HepG2 (cell line): ENCODE results near the gene ATAD1. TPM values are rescaled to one million over a fixed set of nuclear protein-coding genes. Genes with fewer than 3 reads are reported as not detected.

Experiments used
- ARNT2 ChIP-seq: sonication (generic); formaldehyde crosslinking; IDR thresholded peaks from 2 replicates; pipeline ENCODE4 v1.8.0; 2022; ENCODE audit warnings: mild to moderate bottlenecking, low read depth, missing genetic modification reagents, moderate library complexity
- BCL6 ChIP-seq: IDR thresholded peaks from 2 replicates; pipeline ENCODE4 v1.6.1; 2016; ENCODE audit warnings: missing genetic modification reagents, missing compliant biosample characterization
- LCORL ChIP-seq, 2 experiments: fragments of 450-650 bp in 1 of 2; sonication (generic) in 1 of 2; formaldehyde crosslinking in 1 of 2; IDR thresholded peaks; 2 replicates each; pipeline versions ENCODE4 v1.5.0 to v1.6.1; 2017 to 2020; ENCODE audit warnings: antibody characterized with exemption in 1 of 2, missing genetic modification reagents in 1 of 2
- NBN ChIP-seq: fragments of 450-650 bp; conservative IDR thresholded peaks from 2 replicates; pipeline ENCODE4 v1.6.1; 2017
- SMAD1 ChIP-seq: sonication (generic); formaldehyde crosslinking; IDR thresholded peaks from 2 replicates; pipeline ENCODE4 v1.4.0; 2020; ENCODE audit warnings: missing genetic modification reagents, low read depth, mild to moderate bottlenecking, borderline replicate concordance
- TCF7L2 ChIP-seq: IDR thresholded peaks from 2 replicates; pipeline ENCODE4 v1.6.1; 2011; ENCODE audit warnings: mild to moderate bottlenecking, low read depth, low read length, moderate library complexity
- TEAD2 ChIP-seq: sonication (generic); formaldehyde crosslinking; IDR thresholded peaks from 2 replicates; pipeline ENCODE4 v1.9.0; 2021; ENCODE audit warnings: missing genetic modification reagents
- ZMYM4 ChIP-seq: sonication (generic); formaldehyde crosslinking; IDR thresholded peaks from 2 replicates; pipeline ENCODE4 v1.8.1; 2023; ENCODE audit warnings: mild to moderate bottlenecking, missing genetic modification reagents
- ZNF781 ChIP-seq: sonication (generic); formaldehyde crosslinking; IDR thresholded peaks from 2 replicates; pipeline ENCODE4 v1.5.1; 2020; ENCODE audit warnings: borderline replicate concordance, mild to moderate bottlenecking, missing genetic modification reagents; ENCODE audit errors: not compliant biosample characterization
- polyA plus RNA-seq, 8 experiments: library from polyadenylated mRNA; depleted of rRNA in 3 of 8; stranded (reverse) in 7 of 8; unstranded in 1 of 8; fragments of >200 nt; fragmentation: Illumina TruSeq in 4 of 8; extraction: Trizol in 4 of 8; gene quantifications; 2 replicates each; pipeline versions ENCODE4 v1.2.1 to v1.2.3, GENCODE V29; 2011 to 2016; ENCODE audit warnings: low read depth in 4 of 8, missing spikeins in 1 of 8, mixed read lengths in 1 of 8; ENCODE audit not compliant: insufficient read depth in 1 of 8
- total RNA-seq, 5 experiments: library from RNA; depleted of rRNA; stranded (reverse); fragments of >200 nt; fragmentation: Illumina TruSeq; extraction: Trizol; gene quantifications; 2 replicates each; pipeline ENCODE4 v1.2.3, GENCODE V29; 2016; ENCODE audit warnings: low read depth in 1 of 5
- TF ChIP-seq, protein P1 (sequence below): sonication (generic); formaldehyde crosslinking; IDR thresholded peaks from 2 replicates; pipeline ENCODE4; 2020; ENCODE audit warnings: missing genetic modification reagents, mild to moderate bottlenecking, borderline replicate concordance
- TF ChIP-seq, protein P2 (sequence below): sonication (generic); formaldehyde crosslinking; conservative IDR thresholded peaks from 2 replicates; pipeline ENCODE4 v1.4.0; 2020; ENCODE audit warnings: missing genetic modification reagents
- TF ChIP-seq, protein P3 (sequence below): IDR thresholded peaks from 2 replicates; pipeline ENCODE4 v1.6.1; 2016
- TF ChIP-seq, protein P4 (sequence below): sonication (generic); formaldehyde crosslinking; conservative IDR thresholded peaks from 2 replicates; pipeline ENCODE4 v1.8.0; 2022; ENCODE audit warnings: low read depth, missing genetic modification reagents
- TF ChIP-seq, protein P5 (sequence below): IDR thresholded peaks from 2 replicates; pipeline ENCODE4 v1.6.1; 2016; ENCODE audit warnings: mild to moderate bottlenecking, missing biosample characterization, missing genetic modification reagents
- TF ChIP-seq, protein P6 (sequence below): sonication (generic); formaldehyde crosslinking; IDR thresholded peaks from 2 replicates; pipeline ENCODE4 v1.4.0; 2020; ENCODE audit warnings: missing genetic modification reagents, borderline replicate concordance
- TF ChIP-seq, protein P7 (sequence below): sonication (generic); formaldehyde crosslinking; conservative IDR thresholded peaks from 2 replicates; pipeline ENCODE4 v1.4.0; 2020; ENCODE audit warnings: missing genetic modification reagents

The ATAD1 gene
- total and polyA plus RNA-seq, 2 of the 13 experiments (the other 11 are each of a cell fraction or from before 2014, with no cell fraction given), result 14.9 to 28.2 TPM

DNA sequence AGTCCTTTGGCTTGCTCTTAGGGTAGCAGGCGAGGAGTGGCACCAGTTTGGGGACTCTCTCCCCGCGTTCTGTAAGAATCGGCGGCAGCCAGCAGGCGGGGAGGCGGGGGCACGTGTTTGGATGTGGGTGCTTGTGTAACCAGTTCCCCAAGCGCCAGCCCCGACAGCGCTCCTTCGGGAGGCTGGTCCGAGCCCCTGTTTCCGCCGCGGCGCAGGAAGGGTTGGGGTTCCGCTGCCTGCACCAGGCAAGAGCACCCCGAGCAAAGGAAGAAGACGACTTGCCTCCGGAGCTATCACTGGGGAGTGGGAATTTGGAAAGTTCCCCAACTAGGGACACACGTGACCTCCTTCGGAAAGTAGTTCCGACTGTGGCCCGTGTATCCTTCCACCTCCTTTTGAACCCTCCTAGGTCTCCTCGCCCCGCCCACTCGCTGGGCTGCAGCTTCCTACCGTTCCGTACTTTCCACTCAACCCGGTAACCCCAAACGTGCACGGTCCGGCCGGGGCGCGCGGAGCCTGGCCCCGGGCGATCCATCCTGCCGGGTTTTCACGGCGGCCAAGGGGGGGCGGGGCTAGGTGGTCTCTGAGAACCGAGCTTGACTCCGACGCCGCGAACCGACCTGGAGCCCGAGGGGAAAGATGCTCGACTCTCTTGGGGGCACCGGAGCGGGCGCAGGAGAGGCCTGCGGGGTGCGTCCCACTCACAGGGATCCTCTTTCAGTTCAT, 44.1 kb upstream of the ATAD1 start (continued):
- TF ChIP-seq, protein P1, sequence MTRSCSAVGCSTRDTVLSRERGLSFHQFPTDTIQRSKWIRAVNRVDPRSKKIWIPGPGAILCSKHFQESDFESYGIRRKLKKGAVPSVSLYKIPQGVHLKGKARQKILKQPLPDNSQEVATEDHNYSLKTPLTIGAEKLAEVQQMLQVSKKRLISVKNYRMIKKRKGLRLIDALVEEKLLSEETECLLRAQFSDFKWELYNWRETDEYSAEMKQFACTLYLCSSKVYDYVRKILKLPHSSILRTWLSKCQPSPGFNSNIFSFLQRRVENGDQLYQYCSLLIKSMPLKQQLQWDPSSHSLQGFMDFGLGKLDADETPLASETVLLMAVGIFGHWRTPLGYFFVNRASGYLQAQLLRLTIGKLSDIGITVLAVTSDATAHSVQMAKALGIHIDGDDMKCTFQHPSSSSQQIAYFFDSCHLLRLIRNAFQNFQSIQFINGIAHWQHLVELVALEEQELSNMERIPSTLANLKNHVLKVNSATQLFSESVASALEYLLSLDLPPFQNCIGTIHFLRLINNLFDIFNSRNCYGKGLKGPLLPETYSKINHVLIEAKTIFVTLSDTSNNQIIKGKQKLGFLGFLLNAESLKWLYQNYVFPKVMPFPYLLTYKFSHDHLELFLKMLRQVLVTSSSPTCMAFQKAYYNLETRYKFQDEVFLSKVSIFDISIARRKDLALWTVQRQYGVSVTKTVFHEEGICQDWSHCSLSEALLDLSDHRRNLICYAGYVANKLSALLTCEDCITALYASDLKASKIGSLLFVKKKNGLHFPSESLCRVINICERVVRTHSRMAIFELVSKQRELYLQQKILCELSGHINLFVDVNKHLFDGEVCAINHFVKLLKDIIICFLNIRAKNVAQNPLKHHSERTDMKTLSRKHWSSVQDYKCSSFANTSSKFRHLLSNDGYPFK, result peak; percentile 71; the same call in 1 of the 2 replicates
- TF ChIP-seq ZNF781 (CRISPR knock-in tag) (no peak), ARNT2 (CRISPR knock-in tag) (peak; percentile 59), SMAD1 (no peak), TCF7L2 (no peak), ZMYM4 (CRISPR knock-in tag) (peak; percentile 99), LCORL (IDR thresholded peaks at IDR 0.05) (peak; percentile 70; the same call in 1 of the 2 replicates), LCORL (CRISPR knock-in tag; IDR thresholded peaks at IDR 0.05) (peak; percentile 83), TEAD2 (0 out of 2 replicates have a peak, but pooled peaks have one; percentile 70), NBN (no peak), BCL6 (peak; percentile 67)
- TF ChIP-seq, protein P2, sequence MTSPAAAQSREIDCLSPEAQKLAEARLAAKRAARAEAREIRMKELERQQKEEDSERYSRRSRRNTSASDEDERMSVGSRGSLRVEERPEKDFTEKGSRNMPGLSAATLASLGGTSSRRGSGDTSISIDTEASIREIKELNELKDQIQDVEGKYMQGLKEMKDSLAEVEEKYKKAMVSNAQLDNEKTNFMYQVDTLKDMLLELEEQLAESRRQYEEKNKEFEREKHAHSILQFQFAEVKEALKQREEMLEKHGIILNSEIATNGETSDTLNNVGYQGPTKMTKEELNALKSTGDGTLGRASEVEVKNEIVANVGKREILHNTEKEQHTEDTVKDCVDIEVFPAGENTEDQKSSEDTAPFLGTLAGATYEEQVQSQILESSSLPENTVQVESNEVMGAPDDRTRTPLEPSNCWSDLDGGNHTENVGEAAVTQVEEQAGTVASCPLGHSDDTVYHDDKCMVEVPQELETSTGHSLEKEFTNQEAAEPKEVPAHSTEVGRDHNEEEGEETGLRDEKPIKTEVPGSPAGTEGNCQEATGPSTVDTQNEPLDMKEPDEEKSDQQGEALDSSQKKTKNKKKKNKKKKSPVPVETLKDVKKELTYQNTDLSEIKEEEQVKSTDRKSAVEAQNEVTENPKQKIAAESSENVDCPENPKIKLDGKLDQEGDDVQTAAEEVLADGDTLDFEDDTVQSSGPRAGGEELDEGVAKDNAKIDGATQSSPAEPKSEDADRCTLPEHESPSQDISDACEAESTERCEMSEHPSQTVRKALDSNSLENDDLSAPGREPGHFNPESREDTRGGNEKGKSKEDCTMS (CRISPR knock-in tag), result no peak; the same call in 1 of the 2 replicates
- TF ChIP-seq, protein P3, sequence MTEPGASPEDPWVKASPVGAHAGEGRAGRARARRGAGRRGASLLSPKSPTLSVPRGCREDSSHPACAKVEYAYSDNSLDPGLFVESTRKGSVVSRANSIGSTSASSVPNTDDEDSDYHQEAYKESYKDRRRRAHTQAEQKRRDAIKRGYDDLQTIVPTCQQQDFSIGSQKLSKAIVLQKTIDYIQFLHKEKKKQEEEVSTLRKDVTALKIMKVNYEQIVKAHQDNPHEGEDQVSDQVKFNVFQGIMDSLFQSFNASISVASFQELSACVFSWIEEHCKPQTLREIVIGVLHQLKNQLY (CRISPR knock-in tag), result no peak; the same call in 1 of the 2 replicates
- TF ChIP-seq, protein P4, sequence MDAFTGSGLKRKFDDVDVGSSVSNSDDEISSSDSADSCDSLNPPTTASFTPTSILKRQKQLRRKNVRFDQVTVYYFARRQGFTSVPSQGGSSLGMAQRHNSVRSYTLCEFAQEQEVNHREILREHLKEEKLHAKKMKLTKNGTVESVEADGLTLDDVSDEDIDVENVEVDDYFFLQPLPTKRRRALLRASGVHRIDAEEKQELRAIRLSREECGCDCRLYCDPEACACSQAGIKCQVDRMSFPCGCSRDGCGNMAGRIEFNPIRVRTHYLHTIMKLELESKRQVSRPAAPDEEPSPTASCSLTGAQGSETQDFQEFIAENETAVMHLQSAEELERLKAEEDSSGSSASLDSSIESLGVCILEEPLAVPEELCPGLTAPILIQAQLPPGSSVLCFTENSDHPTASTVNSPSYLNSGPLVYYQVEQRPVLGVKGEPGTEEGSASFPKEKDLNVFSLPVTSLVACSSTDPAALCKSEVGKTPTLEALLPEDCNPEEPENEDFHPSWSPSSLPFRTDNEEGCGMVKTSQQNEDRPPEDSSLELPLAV (CRISPR knock-in tag), result no peak
- TF ChIP-seq, protein P5, sequence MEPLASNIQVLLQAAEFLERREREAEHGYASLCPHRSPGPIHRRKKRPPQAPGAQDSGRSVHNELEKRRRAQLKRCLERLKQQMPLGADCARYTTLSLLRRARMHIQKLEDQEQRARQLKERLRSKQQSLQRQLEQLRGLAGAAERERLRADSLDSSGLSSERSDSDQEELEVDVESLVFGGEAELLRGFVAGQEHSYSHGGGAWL (CRISPR knock-in tag), result peak; percentile 86
- TF ChIP-seq, protein P6, sequence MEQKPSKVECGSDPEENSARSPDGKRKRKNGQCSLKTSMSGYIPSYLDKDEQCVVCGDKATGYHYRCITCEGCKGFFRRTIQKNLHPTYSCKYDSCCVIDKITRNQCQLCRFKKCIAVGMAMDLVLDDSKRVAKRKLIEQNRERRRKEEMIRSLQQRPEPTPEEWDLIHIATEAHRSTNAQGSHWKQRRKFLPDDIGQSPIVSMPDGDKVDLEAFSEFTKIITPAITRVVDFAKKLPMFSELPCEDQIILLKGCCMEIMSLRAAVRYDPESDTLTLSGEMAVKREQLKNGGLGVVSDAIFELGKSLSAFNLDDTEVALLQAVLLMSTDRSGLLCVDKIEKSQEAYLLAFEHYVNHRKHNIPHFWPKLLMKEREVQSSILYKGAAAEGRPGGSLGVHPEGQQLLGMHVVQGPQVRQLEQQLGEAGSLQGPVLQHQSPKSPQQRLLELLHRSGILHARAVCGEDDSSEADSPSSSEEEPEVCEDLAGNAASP, result peak; percentile 84
- TF ChIP-seq, protein P7, sequence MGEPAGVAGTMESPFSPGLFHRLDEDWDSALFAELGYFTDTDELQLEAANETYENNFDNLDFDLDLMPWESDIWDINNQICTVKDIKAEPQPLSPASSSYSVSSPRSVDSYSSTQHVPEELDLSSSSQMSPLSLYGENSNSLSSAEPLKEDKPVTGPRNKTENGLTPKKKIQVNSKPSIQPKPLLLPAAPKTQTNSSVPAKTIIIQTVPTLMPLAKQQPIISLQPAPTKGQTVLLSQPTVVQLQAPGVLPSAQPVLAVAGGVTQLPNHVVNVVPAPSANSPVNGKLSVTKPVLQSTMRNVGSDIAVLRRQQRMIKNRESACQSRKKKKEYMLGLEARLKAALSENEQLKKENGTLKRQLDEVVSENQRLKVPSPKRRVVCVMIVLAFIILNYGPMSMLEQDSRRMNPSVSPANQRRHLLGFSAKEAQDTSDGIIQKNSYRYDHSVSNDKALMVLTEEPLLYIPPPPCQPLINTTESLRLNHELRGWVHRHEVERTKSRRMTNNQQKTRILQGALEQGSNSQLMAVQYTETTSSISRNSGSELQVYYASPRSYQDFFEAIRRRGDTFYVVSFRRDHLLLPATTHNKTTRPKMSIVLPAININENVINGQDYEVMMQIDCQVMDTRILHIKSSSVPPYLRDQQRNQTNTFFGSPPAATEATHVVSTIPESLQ (CRISPR knock-in tag), result peak; percentile 79; the same call in 1 of the 2 replicates
